ENCODE data around the gene BAIAP2L2. TPM values are rescaled to one million over a fixed set of nuclear protein-coding genes. Genes with fewer than 3 reads are reported as not detected.

The BAIAP2L2 gene
- total and polyA plus RNA-seq, 2 donors (not counting 1 experiment from before 2014, with no cell fraction given): 0.16 to 0.83 TPM

- Histone ChIP-seq H3K27ac (ENCODE audit: insufficient read depth, low read length) (no peak overlapping the region), H3K9ac (ENCODE audit: insufficient read depth, low read length) (no peak overlapping the region), H2AFZ (ENCODE audit: low read length) (no peak overlapping the region), H3K36me3 (ENCODE audit: control insufficient read depth, insufficient read depth, low read length) (no peaks in the 10 kb centered on the region), H3K79me2 (ENCODE audit: control insufficient read depth, insufficient read depth, low read length) (no peaks in the 10 kb centered on the region), H3K4me1 (ENCODE audit: control insufficient read depth, extremely low read depth, insufficient read depth, low read length) (no peaks in the 10 kb centered on the region), H4K20me1 (ENCODE audit: control insufficient read depth, extremely low read depth, insufficient read depth, low read length) (no peaks in the 10 kb centered on the region), H3K4me2 (ENCODE audit: extremely low read depth, insufficient read depth, low read length) (no peak overlapping the region), H3K9me3 (ENCODE audit: control insufficient read depth, insufficient read depth, low read depth, low read length) (no peaks in the 10 kb centered on the region), H3K4me3 (replicated peaks in 1 of 4; ENCODE audit: control extremely low read depth in 1 of 4, insufficient read depth in 1 of 4, low read depth in 3 of 4, low read length in 4 of 4) (no peak overlapping the region), H3K27me3 (ENCODE audit: control insufficient read depth, insufficient read depth, low read length) (peaks cover 8% of the 10 kb centered on the region)
- no peak for TF ChIP-seq CTCF (conservative IDR thresholded peaks at IDR 0.05 in 1 of 2, IDR thresholded peaks at IDR 0.05 in 1 of 2; ENCODE audit: low read depth in 1 of 2, low read length in 2 of 2)
- no peak for TF ChIP-seq EZH2 (IDR thresholded peaks at IDR 0.05; ENCODE audit: low read length, missing control alignments)
- DNase-seq (ENCODE audit: low read depth in 2 of 2): no peak
Measured at GRCh38 chr22:38078046-38078840, 32.2 kb downstream of the BAIAP2L2 start.

GRCh38 chr22:38077595-38077994, 32.9 kb downstream of the BAIAP2L2 start:
- no peak for DNase-seq (ENCODE audit: low read depth in 2 of 2)
- Histone ChIP-seq H3K9ac (ENCODE audit: insufficient read depth, low read length) (no peak overlapping the region), H3K79me2 (ENCODE audit: control insufficient read depth, insufficient read depth, low read length) (no peaks in the 10 kb centered on the region)

GRCh38 chr22:38077096-38077495, 33.4 kb downstream of the BAIAP2L2 start:
- no peak for TF ChIP-seq EZH2 (IDR thresholded peaks at IDR 0.05; ENCODE audit: low read length, missing control alignments)
- TF ChIP-seq CTCF (conservative IDR thresholded peaks at IDR 0.05 in 1 of 2, IDR thresholded peaks at IDR 0.05 in 1 of 2; ENCODE audit: low read depth in 1 of 2, low read length in 2 of 2): no peak

More at GRCh38 chr22:38077595-38077994, 32.9 kb downstream of the BAIAP2L2 start:
- Histone ChIP-seq H3K9me3 (ENCODE audit: control insufficient read depth, insufficient read depth, low read depth, low read length) (no peaks in the 10 kb centered on the region), H3K4me3 (replicated peaks in 1 of 4; ENCODE audit: control extremely low read depth in 1 of 4, insufficient read depth in 1 of 4, low read depth in 3 of 4, low read length in 4 of 4) (no peak overlapping the region), H3K27me3 (ENCODE audit: control insufficient read depth, insufficient read depth, low read length) (peaks cover 8% of the 10 kb centered on the region), H3K4me2 (ENCODE audit: extremely low read depth, insufficient read depth, low read length) (no peak overlapping the region), H2AFZ (ENCODE audit: low read length) (no peak overlapping the region), H3K4me1 (ENCODE audit: control insufficient read depth, extremely low read depth, insufficient read depth, low read length) (no peaks in the 10 kb centered on the region), H3K36me3 (ENCODE audit: control insufficient read depth, insufficient read depth, low read length) (peaks cover 2% of the 10 kb centered on the region), H4K20me1 (ENCODE audit: control insufficient read depth, extremely low read depth, insufficient read depth, low read length) (no peaks in the 10 kb centered on the region), H3K27ac (ENCODE audit: insufficient read depth, low read length) (no peak overlapping the region)
- TF ChIP-seq EZH2 (IDR thresholded peaks at IDR 0.05; ENCODE audit: low read length, missing control alignments): no peak
- no peak for TF ChIP-seq CTCF (conservative IDR thresholded peaks at IDR 0.05 in 1 of 2, IDR thresholded peaks at IDR 0.05 in 1 of 2; ENCODE audit: low read depth in 1 of 2, low read length in 2 of 2)

More at GRCh38 chr22:38077096-38077495, 33.4 kb downstream of the BAIAP2L2 start:
- Histone ChIP-seq H3K4me1 (ENCODE audit: control insufficient read depth, extremely low read depth, insufficient read depth, low read length) (no peaks in the 10 kb centered on the region), H3K36me3 (ENCODE audit: control insufficient read depth, insufficient read depth, low read length) (peaks cover 2% of the 10 kb centered on the region), H3K4me3 (replicated peaks in 1 of 4; ENCODE audit: control extremely low read depth in 1 of 4, insufficient read depth in 1 of 4, low read depth in 3 of 4, low read length in 4 of 4) (no peak overlapping the region), H2AFZ (ENCODE audit: low read length) (no peak overlapping the region), H3K9ac (ENCODE audit: insufficient read depth, low read length) (no peak overlapping the region), H3K27ac (ENCODE audit: insufficient read depth, low read length) (no peak overlapping the region), H3K4me2 (ENCODE audit: extremely low read depth, insufficient read depth, low read length) (no peak overlapping the region), H4K20me1 (ENCODE audit: control insufficient read depth, extremely low read depth, insufficient read depth, low read length) (no peaks in the 10 kb centered on the region), H3K9me3 (ENCODE audit: control insufficient read depth, insufficient read depth, low read depth, low read length) (no peaks in the 10 kb centered on the region), H3K27me3 (ENCODE audit: control insufficient read depth, insufficient read depth, low read length) (peaks cover 7% of the 10 kb centered on the region), H3K79me2 (ENCODE audit: control insufficient read depth, insufficient read depth, low read length) (no peaks in the 10 kb centered on the region)
- no peak for DNase-seq (ENCODE audit: low read depth in 2 of 2)

Measured in fibroblast of lung (primary cell).